OCI-LY1 (cell line): ENCODE results near the gene TCF4.

Experiments
- H2AFZ ChIP-seq: fragments of 200-600 bp; sonication (generic), shearing (Covaris generic); 2 replicates; pipeline ENCODE4 v1.6.0; 2014; ENCODE audit warnings: antibody characterized with exemption, mild to moderate bottlenecking, low read length
- H3F3A ChIP-seq: fragments of 200-600 bp; sonication (generic), shearing (Covaris generic); 2 replicates; pipeline ENCODE4 v1.6.0; 2014; ENCODE audit warnings: mild to moderate bottlenecking, antibody characterized with exemption, low read length, moderate library complexity; ENCODE audit not compliant: insufficient read depth
- H3K27ac ChIP-seq: fragments of 200-600 bp; sonication (generic); 2 replicates; pipeline ENCODE4 v1.5.1; 2014; ENCODE audit warnings: low read length, mixed run types, mild to moderate bottlenecking, low read depth; ENCODE audit not compliant: poor library complexity, severe bottlenecking
- H3K27me3 ChIP-seq: fragments of 200-600 bp; sonication (generic); 2 replicates; pipeline ENCODE4 v1.6.0; 2014; ENCODE audit warnings: antibody characterized with exemption, mild to moderate bottlenecking, low read length, moderate library complexity; ENCODE audit not compliant: insufficient read depth
- H3K36me3 ChIP-seq: fragments of 200-600 bp; sonication (generic); 2 replicates; pipeline ENCODE4 v1.6.1; 2014; ENCODE audit warnings: mild to moderate bottlenecking, antibody characterized with exemption, low read length, moderate library complexity, mixed read lengths; ENCODE audit not compliant: insufficient read depth
- H3K4me1 ChIP-seq: fragments of 200-600 bp; sonication (generic); 2 replicates; pipeline ENCODE4 v1.5.1; 2014; ENCODE audit warnings: mild to moderate bottlenecking, low read length, moderate library complexity; ENCODE audit not compliant: insufficient read depth, severe bottlenecking
- H3K4me2 ChIP-seq: fragments of 200-600 bp; sonication (generic), shearing (Covaris generic); 2 replicates; pipeline ENCODE4 v1.6.1; 2014; ENCODE audit warnings: low read length
- H3K4me3 ChIP-seq: fragments of 200-600 bp; sonication (generic); 2 replicates; pipeline ENCODE4 v1.5.1; 2014; ENCODE audit warnings: low read length, low read depth, mild to moderate bottlenecking, mixed read lengths; ENCODE audit not compliant: poor library complexity, severe bottlenecking
- H3K79me2 ChIP-seq: fragments of 200-600 bp; shearing (Covaris generic); 2 replicates; pipeline ENCODE4 v1.6.1; 2016; ENCODE audit warnings: mixed run types, low read length, mixed read lengths; ENCODE audit not compliant: insufficient read depth
- H3K9ac ChIP-seq: fragments of 200-600 bp; sonication (generic), shearing (Covaris generic); 2 replicates; pipeline ENCODE4 v1.6.1; 2014; ENCODE audit warnings: mild to moderate bottlenecking, low read length, mixed read lengths
- H3K9me2 ChIP-seq: fragments of 200-600 bp; sonication (generic), shearing (Covaris generic); 2 replicates; pipeline ENCODE4 v1.6.1; 2014; ENCODE audit warnings: low read depth, mild to moderate bottlenecking, low read length, mixed read lengths
- H3K9me3 ChIP-seq: fragments of 200-600 bp; shearing (Covaris generic); 2 replicates; pipeline ENCODE4 v1.6.1; 2014; ENCODE audit warnings: low read length, mixed read lengths
- H4K20me1 ChIP-seq: fragments of 200-600 bp; sonication (generic), shearing (Covaris generic); 2 replicates; pipeline ENCODE4 v1.6.0; 2016; ENCODE audit warnings: mild to moderate bottlenecking, low read length; ENCODE audit not compliant: insufficient read depth
- EZH2 ChIP-seq: fragments of 200-600 bp; sonication (generic), shearing (Covaris generic); IDR thresholded peaks from 2 replicates; pipeline ENCODE4 v1.8.0; 2017; ENCODE audit warnings: borderline replicate concordance, mixed run types, mild to moderate bottlenecking, antibody characterized with exemption, low read length, moderate library complexity, mixed read lengths
- TF ChIP-seq, protein P1 (sequence below): fragments of 200-600 bp; sonication (generic), shearing (Covaris generic); IDR thresholded peaks from 2 replicates; pipeline ENCODE4 v1.5.1; 2017; ENCODE audit warnings: mild to moderate bottlenecking, antibody characterized with exemption, low read length, moderate library complexity, mixed read lengths

The TCF4 gene

GRCh38 chr18:55253814-55254213 lies 334.2 kb downstream of the TCF4 start:
- H3K36me3 ChIP-seq, result peaks cover 99% of the 10 kb centered on the region
- H3K4me1 ChIP-seq, result no peaks in the 10 kb centered on the region
- no peak overlapping the region for H3K9ac ChIP-seq
- no peaks in the 10 kb centered on the region for H4K20me1 ChIP-seq
- H3K79me2 ChIP-seq, result no peaks in the 10 kb centered on the region
- no peaks in the 10 kb centered on the region for H3K27me3 ChIP-seq
- no peak overlapping the region for H3K27ac ChIP-seq
- peaks cover 4% of the 10 kb centered on the region; the same call in 1 of the 2 replicates for H3K9me3 ChIP-seq
- H3K4me2 ChIP-seq, result no peak overlapping the region
- no peak overlapping the region for H2AFZ ChIP-seq
- no peak overlapping the region for H3K4me3 ChIP-seq
- no peaks in the 10 kb centered on the region for H3K9me2 ChIP-seq
- no peaks in the 10 kb centered on the region for H3F3A ChIP-seq
- TF ChIP-seq, protein P1, sequence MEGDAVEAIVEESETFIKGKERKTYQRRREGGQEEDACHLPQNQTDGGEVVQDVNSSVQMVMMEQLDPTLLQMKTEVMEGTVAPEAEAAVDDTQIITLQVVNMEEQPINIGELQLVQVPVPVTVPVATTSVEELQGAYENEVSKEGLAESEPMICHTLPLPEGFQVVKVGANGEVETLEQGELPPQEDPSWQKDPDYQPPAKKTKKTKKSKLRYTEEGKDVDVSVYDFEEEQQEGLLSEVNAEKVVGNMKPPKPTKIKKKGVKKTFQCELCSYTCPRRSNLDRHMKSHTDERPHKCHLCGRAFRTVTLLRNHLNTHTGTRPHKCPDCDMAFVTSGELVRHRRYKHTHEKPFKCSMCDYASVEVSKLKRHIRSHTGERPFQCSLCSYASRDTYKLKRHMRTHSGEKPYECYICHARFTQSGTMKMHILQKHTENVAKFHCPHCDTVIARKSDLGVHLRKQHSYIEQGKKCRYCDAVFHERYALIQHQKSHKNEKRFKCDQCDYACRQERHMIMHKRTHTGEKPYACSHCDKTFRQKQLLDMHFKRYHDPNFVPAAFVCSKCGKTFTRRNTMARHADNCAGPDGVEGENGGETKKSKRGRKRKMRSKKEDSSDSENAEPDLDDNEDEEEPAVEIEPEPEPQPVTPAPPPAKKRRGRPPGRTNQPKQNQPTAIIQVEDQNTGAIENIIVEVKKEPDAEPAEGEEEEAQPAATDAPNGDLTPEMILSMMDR, result no peak
- TF ChIP-seq EZH2, result no peak

DNA sequence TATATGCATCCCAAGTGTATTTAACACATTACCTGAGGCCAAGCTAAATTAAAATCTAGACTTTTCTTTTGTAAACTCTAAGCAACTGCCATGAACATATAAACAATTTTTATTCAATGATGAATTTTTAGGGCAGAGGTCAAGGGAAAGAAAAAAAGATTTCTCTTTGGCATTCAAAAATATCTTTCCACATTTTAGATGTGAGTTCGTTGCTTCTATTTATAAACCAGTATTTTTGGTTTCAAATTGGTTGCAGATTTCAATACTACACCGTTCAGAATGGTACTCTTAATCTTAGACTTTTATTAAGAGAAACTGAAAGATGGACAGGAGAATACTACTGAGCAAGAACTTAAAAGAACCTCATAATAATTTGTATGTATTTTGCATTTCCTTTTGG lies 335.1 kb downstream of the TCF4 start:
- Histone ChIP-seq H3K79me2 (no peaks in the 10 kb centered on the region), H4K20me1 (no peaks in the 10 kb centered on the region), H3K9me2 (no peaks in the 10 kb centered on the region), H3K27me3 (no peaks in the 10 kb centered on the region), H3K4me1 (no peaks in the 10 kb centered on the region), H3K36me3 (peaks cover 90% of the 10 kb centered on the region), H3K9me3 (peaks cover 4% of the 10 kb centered on the region; the same call in 1 of the 2 replicates), H3K9ac (no peak overlapping the region), H2AFZ (no peak overlapping the region), H3K27ac (no peak overlapping the region), H3K4me3 (no peak overlapping the region), H3K4me2 (no peak overlapping the region), H3F3A (no peaks in the 10 kb centered on the region)
- no peak for TF ChIP-seq EZH2
- TF ChIP-seq, protein P1, result no peak

DNA sequence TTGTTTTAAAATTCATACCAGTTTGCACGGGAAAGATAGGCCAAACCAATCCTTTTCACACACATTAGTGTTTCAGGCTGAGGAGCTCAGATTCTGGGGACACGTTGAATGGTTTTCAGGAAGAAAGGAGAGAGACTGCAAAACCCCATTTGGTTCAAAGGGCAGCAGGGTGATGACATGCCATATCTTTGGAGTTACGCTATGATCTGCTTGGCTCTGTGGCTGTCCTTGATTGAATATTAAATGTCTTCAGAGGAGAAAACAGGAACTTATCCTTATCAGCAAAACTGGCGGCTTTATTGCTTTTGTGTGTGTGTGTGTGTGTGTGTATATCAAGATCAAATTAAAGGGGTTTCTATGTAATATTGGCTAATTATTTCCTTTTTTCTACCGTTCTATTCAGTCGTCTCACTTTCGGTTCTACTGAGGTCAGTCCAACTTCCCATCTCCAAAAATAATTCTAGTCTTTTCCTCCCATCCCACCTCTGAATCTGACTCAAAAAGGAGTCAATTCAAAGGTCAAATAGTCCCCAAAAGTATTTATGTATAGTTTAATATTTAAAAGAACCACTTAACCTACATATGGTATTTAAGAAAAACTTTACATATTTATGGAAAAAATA lies 335.8 kb downstream of the TCF4 start:
- Histone ChIP-seq H3K4me1 (no peaks in the 10 kb centered on the region), H3K27me3 (no peaks in the 10 kb centered on the region), H3K36me3 (peaks cover 90% of the 10 kb centered on the region), H3K9me3 (peaks cover 4% of the 10 kb centered on the region; the same call in 1 of the 2 replicates), H2AFZ (no peak overlapping the region), H3K9me2 (no peaks in the 10 kb centered on the region), H3K4me3 (no peak overlapping the region), H3K79me2 (no peaks in the 10 kb centered on the region), H3F3A (no peaks in the 10 kb centered on the region), H3K4me2 (no peak overlapping the region), H3K9ac (no peak overlapping the region), H4K20me1 (no peaks in the 10 kb centered on the region), H3K27ac (no peak overlapping the region)
- no peak for TF ChIP-seq EZH2
- TF ChIP-seq, protein P1, result no peak
